HG03565 (cell line): ENCODE results near the gene HPD.

Experiments
- ATAC-seq: cut with Tn5 transposase; IDR thresholded peaks from one replicate; pipeline ENCODE4 v1.9.1; 2021; ENCODE audit warnings: mild to moderate bottlenecking, moderate library complexity; ENCODE audit not compliant: unreplicated experiment

HPD gene

DNA sequence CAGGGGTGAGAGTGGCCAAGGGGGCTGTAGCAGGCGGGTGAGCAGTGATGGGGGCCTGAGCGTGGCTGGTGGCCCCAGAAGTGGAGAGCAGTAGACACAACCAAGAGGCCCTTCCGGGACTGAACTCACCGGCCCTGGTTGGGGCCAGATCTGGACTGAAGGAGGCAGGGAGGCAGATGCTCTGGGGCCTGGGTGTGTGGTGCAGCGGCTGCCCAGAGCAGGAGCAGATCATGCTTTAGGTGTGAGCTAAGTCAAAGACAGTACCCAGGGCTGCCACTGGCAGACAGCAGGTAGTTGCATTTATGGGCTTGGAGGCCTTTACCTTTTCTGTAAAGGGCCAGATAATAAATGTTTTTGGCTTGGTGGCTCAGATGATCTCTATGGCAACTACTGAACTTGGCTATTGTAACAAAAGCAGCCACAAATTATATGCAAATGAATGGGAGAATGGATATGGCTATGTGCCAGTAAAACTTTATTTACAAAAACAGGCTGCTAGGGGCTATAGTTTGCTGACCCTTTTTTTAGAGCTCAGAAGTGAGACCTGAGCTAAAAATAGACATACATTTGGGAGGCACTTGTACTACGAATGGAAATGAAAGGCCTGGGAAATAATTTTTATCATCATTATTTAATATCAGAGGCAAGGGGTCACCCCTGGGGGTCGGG lies 29.3 kb downstream of the HPD start:
- ATAC-seq = no peak

DNA sequence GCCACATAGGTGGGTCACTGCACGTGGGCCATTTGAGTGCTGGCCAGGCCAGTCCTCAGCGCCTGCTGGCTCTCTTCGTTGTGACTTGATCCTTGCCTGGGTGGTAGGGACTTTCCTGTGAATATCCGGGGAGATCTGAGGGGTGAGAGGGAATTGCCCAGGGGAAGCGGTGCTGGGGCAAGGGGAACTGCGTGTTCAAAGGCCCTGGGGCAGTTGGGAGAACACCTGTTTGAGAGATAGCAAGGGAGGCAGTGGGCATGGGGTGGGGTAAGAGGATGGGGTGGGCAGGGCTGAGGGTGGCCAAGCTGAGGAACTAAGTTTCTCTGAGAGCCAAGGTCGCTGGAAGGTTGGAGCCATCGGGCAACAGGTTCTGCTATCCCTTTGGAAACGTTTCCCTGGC lies 29.8 kb downstream of the HPD start:
- ATAC-seq = no peak

GRCh38 chr12:121828306-121828705 lies 30.4 kb downstream of the HPD start:
- ATAC-seq = no peak

DNA sequence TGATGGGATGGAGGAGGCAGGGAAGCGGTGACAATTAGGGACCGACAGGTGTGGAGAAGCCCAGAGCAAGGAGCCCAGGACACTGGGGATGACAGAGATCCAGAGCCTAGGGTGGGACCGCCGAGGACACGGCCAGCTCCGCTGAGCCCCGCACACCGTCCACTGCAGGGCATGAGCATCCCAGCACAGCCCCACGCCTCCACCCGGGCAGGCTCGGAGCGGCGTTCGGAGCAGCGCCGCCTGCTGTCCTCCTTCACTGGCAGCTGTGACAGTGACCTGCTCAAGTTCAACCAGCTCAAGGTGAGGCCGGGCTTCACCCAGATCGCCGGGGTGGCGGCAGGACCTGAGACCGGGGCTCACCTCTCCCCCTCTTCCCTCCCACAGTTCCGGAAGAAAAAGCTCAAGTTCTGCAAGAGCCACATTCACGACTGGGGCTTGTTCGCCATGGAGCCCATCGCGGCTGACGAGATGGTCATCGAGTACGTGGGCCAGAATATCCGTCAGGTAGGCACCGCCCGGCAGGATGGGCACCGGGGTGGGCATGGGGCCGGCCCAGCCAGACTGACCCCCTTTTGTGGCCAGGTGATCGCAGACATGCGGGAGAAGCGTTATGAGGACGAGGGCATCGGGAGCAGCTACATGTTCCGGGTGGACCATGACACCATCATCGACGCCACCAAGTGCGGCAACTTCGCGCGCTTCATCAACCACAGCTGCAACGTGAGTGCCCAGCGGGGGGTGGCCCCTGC lies 31.1 kb downstream of the HPD start:
- ATAC-seq = no peak

DNA sequence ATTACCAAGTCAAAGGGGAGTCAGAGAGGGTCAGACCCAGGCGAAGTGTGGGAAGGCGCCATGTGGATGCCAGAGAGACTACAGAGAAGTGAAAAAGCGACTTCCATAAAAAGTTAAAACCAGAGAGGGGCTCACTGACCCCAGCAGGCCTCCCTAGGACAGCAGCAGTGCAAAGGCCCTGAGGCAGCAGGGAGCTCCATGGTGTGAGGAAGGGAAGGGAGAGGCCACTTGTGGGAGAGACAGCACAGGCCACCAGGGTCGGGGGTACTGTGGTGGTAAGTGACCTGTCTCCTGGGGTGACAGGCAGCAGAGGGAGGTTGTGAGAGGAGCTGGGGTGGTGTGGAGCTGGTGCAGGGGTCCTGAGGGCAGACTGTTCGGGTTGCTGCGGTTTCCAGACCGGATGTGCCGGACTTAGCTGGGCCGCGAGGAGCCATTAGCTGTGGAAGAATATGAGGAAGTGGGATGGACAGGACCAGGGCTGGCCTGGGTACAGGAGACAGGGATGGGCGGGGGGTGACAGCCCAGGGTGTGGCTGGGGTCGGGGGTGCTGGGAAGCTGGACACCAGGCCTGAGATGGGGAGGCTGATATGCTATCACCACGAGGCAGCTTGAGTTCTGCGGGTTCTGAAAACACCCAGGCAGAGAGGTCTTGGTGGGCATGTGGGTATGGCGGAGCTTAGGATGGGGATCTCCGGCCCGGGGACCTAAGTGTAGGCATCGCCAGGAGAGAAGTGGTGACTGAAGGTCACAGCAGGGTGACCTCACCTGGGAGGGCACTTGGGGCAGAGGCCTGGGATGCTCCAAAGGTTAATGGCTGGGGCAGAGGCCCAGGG lies 32.1 kb downstream of the HPD start:
- no peak for ATAC-seq

- no peak for ATAC-seq
Observed at GRCh38 chr12:121825041-121825523, 33.6 kb downstream of the HPD start.

GRCh38 chr12:121823727-121824115 lies 34.9 kb downstream of the HPD start:
- ATAC-seq = no peak

DNA sequence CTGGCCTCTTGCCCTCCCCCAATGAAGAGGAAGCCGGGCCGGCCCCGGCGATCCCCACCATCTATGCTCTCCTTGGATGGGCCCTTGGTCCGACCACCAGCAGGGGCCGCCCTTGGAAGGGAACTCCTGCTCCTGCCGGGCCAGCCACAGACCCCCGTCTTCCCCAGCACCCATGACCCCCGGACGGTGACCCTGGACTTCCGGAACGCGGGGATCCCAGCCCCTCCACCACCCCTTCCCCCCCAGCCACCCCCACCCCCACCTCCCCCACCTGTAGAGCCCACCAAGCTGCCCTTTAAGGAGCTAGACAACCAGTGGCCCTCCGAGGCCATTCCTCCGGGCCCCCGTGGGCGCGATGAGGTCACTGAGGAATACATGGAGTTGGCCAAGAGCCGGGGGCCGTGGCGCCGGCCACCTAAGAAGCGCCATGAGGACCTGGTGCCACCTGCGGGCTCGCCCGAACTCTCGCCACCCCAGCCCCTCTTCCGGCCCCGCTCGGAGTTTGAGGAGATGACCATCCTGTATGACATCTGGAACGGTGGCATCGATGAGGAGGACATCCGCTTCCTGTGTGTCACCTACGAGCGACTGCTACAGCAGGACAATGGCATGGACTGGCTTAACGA lies 35.4 kb downstream of the HPD start:
- ATAC-seq = no peak

GRCh38 chr12:121822393-121823100 lies 36.1 kb downstream of the HPD start:
- no peak for ATAC-seq

DNA sequence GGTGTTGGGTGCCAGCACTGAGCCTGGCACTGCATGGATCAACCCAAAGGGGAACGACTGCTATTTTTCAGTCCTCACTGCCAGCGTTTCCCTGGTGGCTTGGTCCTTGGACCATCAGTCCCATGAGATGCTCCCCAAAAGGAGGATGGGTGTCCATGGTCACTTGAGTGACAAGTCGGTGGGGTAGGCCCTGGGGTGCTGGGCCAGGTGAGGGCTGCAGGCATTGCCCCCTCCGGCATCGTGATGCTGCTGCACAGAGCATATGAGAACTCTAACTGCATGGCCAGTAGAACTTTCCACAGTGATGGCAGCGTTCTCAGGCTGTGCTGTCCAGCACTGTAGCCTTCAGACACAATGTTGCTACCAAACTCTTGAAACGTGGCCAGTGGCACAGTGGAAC lies 38.6 kb downstream of the HPD start:
- no peak for ATAC-seq

GRCh38 chr12:121819212-121819949 lies 39.3 kb downstream of the HPD start:
- ATAC-seq = no peak

DNA sequence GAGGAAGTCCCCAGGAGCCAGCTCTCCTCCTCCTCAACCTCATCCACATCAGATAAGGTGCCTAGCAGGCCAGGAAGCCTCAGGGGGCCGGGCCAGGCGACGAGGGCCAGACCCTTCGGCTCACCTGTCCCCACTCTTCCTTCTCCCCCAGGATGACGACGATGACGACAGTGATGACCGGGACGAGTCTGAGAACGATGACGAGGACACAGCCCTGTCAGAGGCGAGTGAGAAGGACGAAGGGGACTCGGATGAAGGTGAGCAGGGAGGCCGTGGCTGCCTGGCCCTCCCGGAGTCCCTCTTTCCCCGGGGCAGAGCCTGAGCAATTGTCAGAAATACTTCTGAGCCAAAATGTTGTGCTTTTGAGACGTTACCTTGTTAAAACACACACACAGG lies 41.0 kb downstream of the HPD start:
- no peak for ATAC-seq

DNA sequence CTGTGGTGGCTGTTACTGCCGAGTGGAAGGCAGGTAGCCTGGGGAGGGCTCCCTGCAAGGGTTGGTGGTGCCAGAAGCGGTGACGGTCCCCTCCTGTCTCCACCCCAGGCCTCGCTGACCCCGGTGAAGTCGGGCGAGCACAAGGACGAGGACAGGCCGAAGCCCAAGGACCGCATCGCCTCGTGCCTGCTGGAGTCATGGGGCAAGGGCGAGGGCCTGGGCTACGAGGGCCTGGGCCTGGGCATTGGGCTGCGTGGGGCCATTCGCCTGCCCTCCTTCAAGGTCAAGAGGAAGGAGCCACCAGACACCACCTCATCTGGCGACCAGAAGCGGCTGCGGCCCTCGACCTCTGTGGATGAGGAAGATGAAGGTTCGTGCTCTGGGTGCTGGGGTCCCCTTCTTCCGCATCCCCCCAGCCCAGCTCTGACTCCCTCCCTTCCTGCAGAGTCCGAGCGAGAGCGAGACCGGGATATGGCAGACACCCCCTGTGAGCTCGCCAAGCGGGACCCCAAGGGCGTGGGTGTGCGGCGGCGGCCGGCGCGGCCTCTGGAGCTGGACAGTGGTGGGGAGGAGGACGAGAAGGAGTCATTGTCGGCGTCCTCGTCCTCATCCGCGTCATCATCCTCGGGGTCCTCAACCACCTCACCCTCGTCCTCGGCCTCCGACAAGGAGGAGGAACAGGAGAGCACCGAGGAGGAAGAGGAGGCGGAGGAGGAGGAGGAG lies 41.6 kb downstream of the HPD start:
- no peak for ATAC-seq

DNA sequence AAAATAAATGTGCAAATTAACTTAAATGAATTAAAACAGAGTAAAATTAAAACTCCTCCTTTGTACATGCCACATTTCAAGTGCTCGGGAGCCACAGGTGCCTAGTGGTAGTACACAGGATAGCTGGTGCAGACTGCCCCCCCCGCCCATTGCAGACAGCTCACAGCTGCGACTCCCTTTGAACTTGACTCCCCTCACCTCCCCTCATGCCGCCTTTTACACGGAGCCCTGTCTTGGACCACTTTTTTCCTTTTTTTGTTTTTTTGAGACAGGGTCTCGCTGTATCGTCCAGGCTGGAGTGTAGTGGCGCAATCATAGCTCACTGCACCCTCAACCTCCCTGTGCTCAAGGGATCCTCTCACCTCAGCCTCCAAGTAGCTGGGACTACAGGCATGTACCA lies 43.4 kb downstream of the HPD start:
- no peak for ATAC-seq

- no peak for ATAC-seq
Observed at GRCh38 chr12:121814429-121815119, 44.1 kb downstream of the HPD start.

DNA sequence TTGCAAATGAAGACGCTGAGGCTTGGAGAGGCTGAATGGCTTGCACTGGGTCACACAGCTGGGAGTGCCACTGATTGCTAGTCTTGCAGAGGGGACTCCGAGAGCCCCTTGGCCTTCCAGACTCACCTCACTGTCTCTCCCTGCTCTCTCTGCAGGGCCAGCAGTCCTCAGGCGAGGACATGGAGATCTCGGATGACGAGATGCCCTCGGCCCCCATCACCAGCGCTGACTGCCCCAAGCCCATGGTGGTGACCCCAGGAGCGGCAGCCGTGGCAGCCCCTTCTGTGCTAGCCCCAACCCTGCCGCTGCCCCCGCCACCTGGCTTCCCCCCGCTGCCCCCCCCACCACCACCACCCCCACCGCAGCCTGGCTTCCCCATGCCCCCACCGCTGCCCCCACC lies 44.7 kb downstream of the HPD start:
- no peak for ATAC-seq

DNA sequence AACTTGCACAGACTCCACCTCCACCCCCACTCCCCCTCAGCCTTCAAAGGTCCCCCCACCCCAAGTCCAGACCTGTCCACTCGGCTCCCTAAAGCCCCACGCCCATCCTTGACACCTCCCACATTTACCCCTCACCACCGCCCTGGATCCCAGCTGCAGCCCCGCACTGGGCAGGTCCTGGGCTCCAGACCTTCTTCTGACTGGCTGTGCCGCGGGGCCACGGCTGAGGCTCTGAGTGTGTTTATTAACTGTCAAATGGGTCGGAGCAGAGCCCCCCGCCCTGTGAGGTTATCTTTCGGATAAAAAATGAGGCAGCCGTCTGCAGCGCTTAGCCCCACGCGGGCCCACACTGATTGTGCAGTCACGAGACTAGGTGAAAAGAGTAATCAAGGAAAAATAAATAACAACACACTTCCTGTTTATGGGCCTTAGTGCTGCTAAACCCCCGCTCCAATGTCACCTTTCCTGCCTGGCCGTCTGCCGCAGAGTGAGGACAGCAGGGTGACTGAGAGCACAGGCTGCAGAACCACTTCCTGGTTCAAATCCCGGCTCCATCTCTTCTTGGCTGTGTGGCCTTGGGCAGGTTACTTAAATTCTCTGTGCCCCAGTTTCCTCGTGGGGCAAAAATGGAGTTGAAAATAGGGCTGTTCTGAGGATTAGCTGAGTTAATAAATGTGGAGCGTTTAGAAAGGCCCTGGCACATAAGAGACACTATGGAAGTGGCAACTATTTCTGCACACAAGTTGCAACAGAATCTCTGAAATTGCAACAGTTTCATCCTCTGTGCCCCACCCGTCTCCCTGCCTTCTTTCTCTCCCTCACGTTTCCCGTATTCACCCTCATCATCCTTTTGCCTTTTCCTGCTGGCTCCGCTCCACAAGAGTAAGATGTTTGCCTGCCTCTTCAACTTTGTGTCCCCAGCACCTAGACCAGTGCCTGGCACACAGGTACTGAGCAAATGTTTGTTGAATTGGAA lies 45.5 kb downstream of the HPD start:
- ATAC-seq = no peak
